HL-60 (cell line): ENCODE results near the gene ZMYND12.

ENCODE experiments used
- DNase-seq, 2 experiments: peaks; one replicate each; pipeline ENCODE4 v3.0.0-alpha.2; 2010 to 2020; ENCODE audit warnings: low read depth in 1 of 2, low spot score in 1 of 2
- H3K27ac ChIP-seq: fragments of 250-450 bp; sonication (Bioruptor Pico); replicated peaks from 2 replicates; pipeline ENCODE4 v1.5.1; 2020; ENCODE audit warnings: mild to moderate bottlenecking, moderate library complexity
- H3K27me3 ChIP-seq: fragments of 250-450 bp; sonication (Bioruptor Pico); 2 replicates; pipeline ENCODE4 v1.5.1; 2021; ENCODE audit warnings: mild to moderate bottlenecking, moderate library complexity; ENCODE audit not compliant: insufficient read depth, poor library complexity, severe bottlenecking
- H3K4me3 ChIP-seq: replicated peaks from 2 replicates; pipeline ENCODE4 v1.5.1; 2011; ENCODE audit warnings: mild to moderate bottlenecking, control low read depth, low read length; ENCODE audit not compliant: insufficient read depth
- CTCF ChIP-seq: IDR thresholded peaks from one replicate; pipeline ENCODE4 v1.5.1; 2011; ENCODE audit warnings: low read length, control low read depth, inconsistent platforms; ENCODE audit not compliant: insufficient read depth
- GABPA ChIP-seq: IDR thresholded peaks from 2 replicates; pipeline ENCODE4 v1.6.1; 2012; ENCODE audit warnings: low read depth
- POLR2AphosphoS5 ChIP-seq: IDR thresholded peaks from 2 replicates; pipeline ENCODE4 v1.6.1; 2012; ENCODE audit warnings: low read depth
- REST ChIP-seq: IDR thresholded peaks from 2 replicates; pipeline ENCODE4 v1.6.1; 2012; ENCODE audit warnings: low read depth; ENCODE audit not compliant: insufficient replicate concordance
- SPI1 ChIP-seq: IDR thresholded peaks from 2 replicates; pipeline ENCODE4 v1.6.1; 2012; ENCODE audit warnings: low read depth, mild to moderate bottlenecking, borderline replicate concordance

ZMYND12 gene

GRCh38 chr1:42439940-42440339, 15.9 kb downstream of the ZMYND12 start:
- no peak overlapping the region for H3K27ac ChIP-seq
- no peaks in the 10 kb centered on the region for H3K27me3 ChIP-seq
- no peak for DNase-seq
- TF ChIP-seq GABPA (no peak), SPI1 (no peak), CTCF (no peak), REST (no peak), POLR2AphosphoS5 (no peak)
- H3K4me3 ChIP-seq: no peak overlapping the region

GRCh38 chr1:42434340-42434739, 21.5 kb downstream of the ZMYND12 start:
- H3K27me3 ChIP-seq: no peaks in the 10 kb centered on the region
- no peak overlapping the region for H3K4me3 ChIP-seq
- H3K27ac ChIP-seq: no peak overlapping the region
- TF ChIP-seq CTCF (no peak), POLR2AphosphoS5 (no peak), REST (no peak), SPI1 (no peak), GABPA (no peak)
- DNase-seq: no peak

- TF ChIP-seq POLR2AphosphoS5: no peak
- no peak for TF ChIP-seq GABPA
- no peak for TF ChIP-seq CTCF
- TF ChIP-seq REST: no peak
- no peak for TF ChIP-seq SPI1
- DNase-seq: no peak
- Histone ChIP-seq H3K27me3 (no peaks in the 10 kb centered on the region), H3K4me3 (no peak overlapping the region), H3K27ac (no peak overlapping the region)
Observed at GRCh38 chr1:42433369-42433768, 22.5 kb downstream of the ZMYND12 start.
